Ovary (tissue), 9 donors: ENCODE results near the gene DSCAML1. TPM values are rescaled to one million over a fixed set of nuclear protein-coding genes. Genes with fewer than 3 reads are reported as not detected.

Source experiments
- DNase-seq, 5 donors: peaks; one replicate each; pipeline ENCODE4 v3.0.0-alpha.2; 2019 to 2020
- H3K27ac ChIP-seq, 2 donors: fragments of 200-600 bp; one replicate each; pipeline versions ENCODE4 v1.5.1 to v1.8.0; 2019 to 2022
- H3K27me3 ChIP-seq: fragments of 200-600 bp; one replicate; pipeline ENCODE4 v1.8.0; 2022
- H3K36me3 ChIP-seq: fragments of 200-600 bp; sonication (generic); one replicate; pipeline ENCODE4 v1.5.1; 2019
- H3K4me1 ChIP-seq: one replicate; pipeline ENCODE4 v1.8.1; 2013; ENCODE audit warnings: mild to moderate bottlenecking, moderate library complexity; ENCODE audit not compliant: insufficient read depth
- H3K4me3 ChIP-seq: fragments of 200-600 bp; sonication (generic); one replicate; pipeline ENCODE4 v1.5.1; 2017
- H3K9me3 ChIP-seq, 2 donors: fragments of 200-600 bp in 1 of 2; sonication (generic) in 1 of 2; one replicate each; pipeline versions ENCODE4 v1.5.1 to v1.8.1; 2013 to 2019; ENCODE audit warnings: mild to moderate bottlenecking in 1 of 2, moderate library complexity in 1 of 2
- CTCF ChIP-seq, 3 donors: fragments of 450-650 bp in 2 of 3; fragments of 200-600 bp in 1 of 3; IDR thresholded peaks; one replicate each; pipeline versions ENCODE4 v1.5.1 to v1.8.0; 2016 to 2022; ENCODE audit warnings: antibody characterized with exemption in 3 of 3, mild to moderate bottlenecking in 1 of 3
- EP300 ChIP-seq: sonication (generic); formaldehyde crosslinking; IDR thresholded peaks from one replicate; pipeline ENCODE4 v1.6.1; 2017; ENCODE audit warnings: antibody characterized with exemption
- POLR2A ChIP-seq: fragments of 450-650 bp; IDR thresholded peaks from one replicate; pipeline ENCODE4 v1.6.1; 2017; ENCODE audit warnings: antibody characterized with exemption, mild to moderate bottlenecking, moderate library complexity
- WGBS, 3 donors: extraction: QIAGEN DNeasy Blood & Tissue Kit in 1 of 3; methylation state at CpG; one replicate each; pipeline versions ENCODE4 v1.1.5 to v1.1.7; 2013 to 2017; 5-methylcytosine and 5-hydroxymethylcytosine counted together
- intact Hi-C, 4 donors: fragments of 100-400 bp; cut with DNase I; formaldehyde crosslinking; loops; one replicate each; pipeline versions ENCODE4 v1.11.0 to v1.15.1; 2022 to 2023
- polyA plus RNA-seq, 2 donors: library from polyadenylated mRNA; stranded (reverse); fragments of 200-250 nt in 1 of 2; fragments of 350-450 nt in 1 of 2; fragmentation: Illumina TruSeq in 1 of 2; extraction: RNeasy Lipid Tissue Mini Kit (QIAGEN cat#74804) in 1 of 2; gene quantifications; one replicate each; pipeline ENCODE4 v1.2.3, GENCODE V29; 2013 to 2014
- total RNA-seq, 7 donors: library from RNA; depleted of rRNA in 2 of 7; stranded (reverse); fragments of >200 nt in 2 of 7; fragmentation: NEBNext Ultra II Directional in 3 of 7; extraction: Animal tissue kit (Norgen Biotek cat#: 25700) in 3 of 7; gene quantifications; one replicate each; pipeline versions ENCODE4 v1.1.0 to v1.2.4, GENCODE V29; 2016 to 2023
- donor health status: DM: no; HTN: no; CAD: no; lungs with moderate emphysema.
- donor health status: DM: no; HTN: no; CAD: no.
- donor health status: Bipolar disorder and iron deficiency.
- donor health status: DM: yes; HTN: yes; CAD: no.
- donor health status: DM: no; HTN: no; CAD: no.
- donor health status: DM: yes; HTN: yes; CAD: no.

The DSCAML1 gene
- total and polyA plus RNA-seq, 9 donors = 0.77 to 16.5 (median 10.6) TPM

DNA sequence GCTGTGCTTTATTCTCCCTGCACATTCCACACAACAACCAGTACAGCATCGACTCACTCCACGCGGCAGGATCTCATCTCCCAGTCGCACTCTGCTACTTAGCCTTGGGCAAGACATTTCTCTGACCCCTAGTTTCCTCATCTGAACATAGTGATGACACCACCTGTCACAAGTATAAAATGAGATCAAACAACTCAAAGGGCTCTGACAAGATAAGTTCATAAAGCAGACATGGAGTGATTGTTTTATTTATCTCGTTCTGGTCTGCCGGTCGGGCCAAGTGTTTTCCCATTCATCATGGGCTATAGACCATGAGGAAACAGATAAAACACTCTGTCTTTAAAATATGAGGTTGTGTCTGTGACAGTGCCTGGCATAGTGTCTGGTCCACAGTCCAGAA, 35.0 kb downstream of the DSCAML1 start:
- no peak overlapping the region for H3K27ac ChIP-seq
- no peaks in the 10 kb centered on the region for H3K9me3 ChIP-seq
- H3K27me3 ChIP-seq = no peaks in the 10 kb centered on the region
- H3K4me3 ChIP-seq = no peak overlapping the region
- 63 to 75% (median 65%) methylated on average over 7 of the region's 7 CpGs for WGBS, 3 donors
- H3K36me3 ChIP-seq = no peaks in the 10 kb centered on the region
- intact Hi-C loops = no loop called here
- no peaks in the 10 kb centered on the region for H3K4me1 ChIP-seq
- TF ChIP-seq POLR2A (no peak), EP300 (no peak), CTCF (IDR thresholded peaks at IDR 0.05) (no peak)
- DNase-seq = no peak

DNA sequence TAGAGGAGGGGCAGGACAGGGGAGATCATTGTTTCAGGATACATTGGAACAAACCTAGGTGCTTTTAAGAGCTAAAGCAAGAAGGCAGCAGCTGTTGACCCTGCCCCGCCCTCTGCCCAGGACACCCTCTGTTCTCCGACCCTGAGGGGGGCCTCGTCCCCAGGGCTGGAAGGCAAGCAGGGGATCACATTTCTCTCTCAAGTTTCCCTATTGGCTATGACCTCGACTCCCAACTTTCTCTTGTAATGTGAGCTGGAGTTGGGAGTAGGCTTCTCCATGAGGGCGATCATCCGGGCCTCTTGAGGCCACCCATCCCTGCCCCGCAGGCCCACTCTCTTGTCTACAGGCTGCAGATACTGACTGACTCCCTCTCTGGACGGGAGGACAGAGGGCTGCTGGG, 37.7 kb downstream of the DSCAML1 start:
- no peaks in the 10 kb centered on the region for H3K27me3 ChIP-seq
- H3K27ac ChIP-seq = no peak overlapping the region
- no peaks in the 10 kb centered on the region for H3K4me1 ChIP-seq
- intact Hi-C loops = no loop called here
- H3K36me3 ChIP-seq = no peaks in the 10 kb centered on the region
- DNase-seq = no peak
- no peak overlapping the region for H3K4me3 ChIP-seq
- no peaks in the 10 kb centered on the region for H3K9me3 ChIP-seq
- TF ChIP-seq EP300 (no peak), POLR2A (no peak), CTCF (IDR thresholded peaks at IDR 0.05) (no peak)
- 83 to 85% (median 84%) methylated on average over 8 of the region's 8 CpGs for WGBS, 3 donors

GRCh38 chr11:117754030-117754429, 43.0 kb downstream of the DSCAML1 start:
- DNase-seq = no peak
- no peaks in the 10 kb centered on the region for H3K9me3 ChIP-seq
- no peaks in the 10 kb centered on the region for H3K36me3 ChIP-seq
- intact Hi-C loops = no loop called here
- H3K4me1 ChIP-seq = no peaks in the 10 kb centered on the region
- H3K27ac ChIP-seq = no peak overlapping the region
- WGBS, 3 donors = 78 to 86% (median 80%) methylated on average over 4 of the region's 4 CpGs
- no peak overlapping the region for H3K4me3 ChIP-seq
- no peaks in the 10 kb centered on the region for H3K27me3 ChIP-seq
- TF ChIP-seq EP300 (no peak), CTCF (IDR thresholded peaks at IDR 0.05) (no peak), POLR2A (no peak)

DNA sequence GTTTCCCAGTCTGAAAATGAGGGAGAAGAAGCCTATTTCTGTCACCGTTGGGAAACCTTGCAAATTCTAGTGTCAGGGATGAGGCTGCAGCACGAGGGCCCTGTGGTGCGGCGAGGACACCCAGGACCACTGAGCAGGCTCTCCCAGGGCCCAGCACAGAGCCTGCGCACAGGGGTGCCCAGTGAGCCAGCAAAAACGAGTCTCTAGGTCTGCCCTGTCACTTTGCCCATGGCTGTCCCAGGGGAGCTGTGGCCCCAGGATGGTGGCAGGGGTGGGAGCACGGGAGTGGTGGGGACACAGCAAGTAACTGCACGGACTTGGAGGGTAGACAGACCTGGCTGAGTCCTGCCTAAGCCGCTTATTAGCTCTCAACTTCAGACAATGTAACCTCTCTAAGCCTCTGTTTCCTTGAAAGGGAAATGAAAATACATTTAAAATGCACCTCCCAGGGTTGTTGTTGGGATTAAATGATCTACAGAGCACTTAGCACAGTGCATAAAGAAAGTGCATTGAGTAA, 44.2 kb downstream of the DSCAML1 start:
- intact Hi-C loops = no loop called here

More for the DNA sequence above, 44.2 kb downstream of the DSCAML1 start:
- no peaks in the 10 kb centered on the region for H3K27me3 ChIP-seq
- no peaks in the 10 kb centered on the region for H3K4me1 ChIP-seq
- no peaks in the 10 kb centered on the region for H3K36me3 ChIP-seq
- no peak for DNase-seq
- H3K4me3 ChIP-seq = no peak overlapping the region
- no peak for TF ChIP-seq POLR2A
- no peak for TF ChIP-seq EP300
- TF ChIP-seq CTCF (IDR thresholded peaks at IDR 0.05) = no peak
- H3K9me3 ChIP-seq = no peaks in the 10 kb centered on the region
- no peak overlapping the region for H3K27ac ChIP-seq
- WGBS, 3 donors = 86 to 90% (median 86%) methylated on average over 9 of the region's 9 CpGs
